Ishikawa (cell line): ENCODE data around the gene ABCD1.

Source experiments
- CEBPB ChIP-seq: IDR thresholded peaks from 2 replicates; pipeline ENCODE4 v1.6.1; 2012
- CREB1 ChIP-seq: IDR thresholded peaks from 2 replicates; pipeline ENCODE4 v1.6.1; 2012; ENCODE audit warnings: low read depth
- TAF1 ChIP-seq: IDR thresholded peaks from 2 replicates; pipeline ENCODE4 v1.6.1; 2012; ENCODE audit warnings: low read depth, mild to moderate bottlenecking
- TCF12 ChIP-seq: IDR thresholded peaks from 2 replicates; pipeline ENCODE4 v1.6.1; 2012; ENCODE audit warnings: low read depth
- USF1 ChIP-seq: IDR thresholded peaks from 2 replicates; pipeline ENCODE4 v1.6.1; 2012

DNA sequence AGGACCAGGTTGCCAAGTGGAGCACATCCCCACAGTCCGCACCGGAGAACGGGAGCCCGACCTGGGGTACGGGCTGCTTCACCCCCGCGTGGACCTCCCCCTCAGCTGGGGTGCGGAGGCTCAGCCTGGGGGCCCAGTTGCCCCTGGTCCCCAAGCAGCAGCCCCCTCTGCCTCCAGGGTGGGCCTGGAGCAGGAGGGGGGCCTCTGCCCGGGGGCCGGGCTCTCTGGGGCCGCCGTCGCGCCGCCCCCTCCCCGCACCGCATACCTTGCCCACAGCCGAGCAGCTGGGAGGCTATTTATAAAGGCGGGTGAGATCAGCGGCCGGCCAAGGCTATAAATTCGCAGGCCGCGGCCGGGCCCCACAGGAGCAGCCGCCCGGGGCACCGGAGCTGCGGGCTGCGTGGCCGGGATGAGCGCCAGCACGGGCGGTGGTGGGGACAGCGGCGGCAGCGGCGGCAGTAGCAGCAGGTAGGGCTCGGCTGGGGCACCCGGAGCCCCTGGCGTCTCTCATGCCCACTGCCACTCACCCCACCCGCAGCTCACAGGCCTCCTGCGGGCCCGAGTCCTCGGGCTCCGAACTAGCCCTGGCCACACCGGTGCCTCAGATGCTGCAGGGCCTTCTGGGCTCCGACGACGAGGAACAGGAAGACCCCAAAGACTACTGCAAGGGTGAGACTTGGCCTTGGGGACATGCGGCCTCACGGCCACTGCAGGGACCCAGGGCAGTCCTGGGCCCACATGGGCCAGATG lies 56.2 kb downstream of the ABCD1 start, which contains the start of gene SRPK3:
- no peak for TF ChIP-seq CREB1
- no peak for TF ChIP-seq USF1
- TF ChIP-seq TCF12, result no peak
- no peak for TF ChIP-seq CEBPB
- no peak for TF ChIP-seq TAF1
